GM12878 (cell line): ENCODE measurements around the gene SMAP1. TPM values are rescaled to one million over a fixed set of nuclear protein-coding genes. Genes with fewer than 3 reads are reported as not detected.

Experiments
- CEBPB ChIP-seq, 2 experiments: fragments of 150-350 bp in 1 of 2; IDR thresholded peaks; 2 replicates each; pipeline ENCODE4 v1.6.1; 2012 to 2014; ENCODE audit warnings: low read depth in 2 of 2, low read length in 2 of 2, borderline replicate concordance in 1 of 2, inconsistent platforms in 1 of 2
- EP300 ChIP-seq, 2 experiments: fragments of 150-350 bp in 1 of 2; IDR thresholded peaks; 2 replicates each; pipeline ENCODE4 v1.6.1; 2011 to 2012; ENCODE audit warnings: low read depth in 2 of 2, low read length in 2 of 2, borderline replicate concordance in 1 of 2, improper control_type of control experiment in 1 of 2, inconsistent platforms in 1 of 2; ENCODE audit not compliant: control insufficient read depth in 1 of 2
- HDGF ChIP-seq: fragments of 450-650 bp; IDR thresholded peaks from 2 replicates; pipeline ENCODE4 v1.6.1; 2016; ENCODE audit warnings: antibody characterized with exemption
- JUNB ChIP-seq: IDR thresholded peaks from 2 replicates; pipeline ENCODE4 v1.6.1; 2016; ENCODE audit warnings: antibody characterized with exemption, mild to moderate bottlenecking
- MXI1 ChIP-seq: fragments of 150-350 bp; IDR thresholded peaks from 2 replicates; pipeline ENCODE4 v1.6.1; 2011; ENCODE audit warnings: low read depth, mild to moderate bottlenecking, inconsistent platforms, low read length, improper control_type of control experiment
- NFIC ChIP-seq: IDR thresholded peaks from 2 replicates; pipeline ENCODE4 v1.6.1; 2012; ENCODE audit warnings: low read depth, mild to moderate bottlenecking, inconsistent platforms, low read length, moderate library complexity
- PML ChIP-seq: IDR thresholded peaks from 2 replicates; pipeline ENCODE4 v1.6.1; 2012; ENCODE audit warnings: low read length, inconsistent platforms
- RB1 ChIP-seq: fragments of 450-650 bp; formaldehyde crosslinking; IDR thresholded peaks from 2 replicates; pipeline ENCODE4 v1.6.1; 2017; ENCODE audit warnings: mild to moderate bottlenecking, borderline replicate concordance
- RBBP5 ChIP-seq: fragments of 200-600 bp; sonication (generic); conservative IDR thresholded peaks from 2 replicates; pipeline ENCODE4 v1.6.1; 2016
- ZBED1 ChIP-seq: IDR thresholded peaks from 2 replicates; pipeline ENCODE4 v1.6.1; 2016; ENCODE audit warnings: borderline replicate concordance
- ZZZ3 ChIP-seq: IDR thresholded peaks from 2 replicates; pipeline ENCODE4 v1.6.1; 2011; ENCODE audit warnings: low read depth; ENCODE audit not compliant: control insufficient read depth, insufficient read length
- polyA plus RNA-seq, 11 experiments: library from polyadenylated mRNA; depleted of rRNA in 4 of 11; unstranded in 6 of 11; stranded (reverse) in 5 of 11; fragments of >200 nt; fragmentation: Nextera tagmentation in 4 of 11; fragmentation: Illumina TruSeq in 1 of 11; extraction: Ambion mirVana in 4 of 11; extraction: Trizol in 1 of 11; gene quantifications; 1 replicate in 1 of 11; 2 replicates in 10 of 11; pipeline versions ENCODE4 v1.2.1 to v1.2.3, GENCODE V29; 2011 to 2016; ENCODE audit warnings: inconsistent platforms in 2 of 11, missing spikeins in 2 of 11, low read depth in 1 of 11
- total RNA-seq, 4 experiments: library from RNA; depleted of rRNA in 3 of 4; stranded (reverse); fragments of >200 nt in 3 of 4; fragmentation: Illumina TruSeq in 1 of 4; extraction: Trizol in 1 of 4; gene quantifications; 2 replicates each; pipeline versions ENCODE4 v1.2.1 to v1.2.3, GENCODE V29; 2013 to 2021
- TF ChIP-seq, protein P1 (sequence below): fragments of 150-350 bp; IDR thresholded peaks from 2 replicates; pipeline ENCODE4 v1.6.1; 2014; ENCODE audit warnings: mild to moderate bottlenecking, low read depth, low read length
- TF ChIP-seq, protein P2 (sequence below): fragments of 450-650 bp; formaldehyde crosslinking; IDR thresholded peaks from 2 replicates; pipeline ENCODE4 v1.4.0; 2022; ENCODE audit warnings: mild to moderate bottlenecking, moderate library complexity
- TF ChIP-seq, protein P3 (sequence below): fragments of 450-650 bp; IDR thresholded peaks from 2 replicates; pipeline ENCODE4 v1.6.1; 2017; ENCODE audit warnings: antibody characterized with exemption, mild to moderate bottlenecking, moderate library complexity

SMAP1 gene
- total and polyA plus RNA-seq, 10 of the 15 experiments (the other 5 are each of a cell fraction or from before 2014, with no cell fraction given), result 13.7 to 33.9 (median 25.3) TPM

DNA sequence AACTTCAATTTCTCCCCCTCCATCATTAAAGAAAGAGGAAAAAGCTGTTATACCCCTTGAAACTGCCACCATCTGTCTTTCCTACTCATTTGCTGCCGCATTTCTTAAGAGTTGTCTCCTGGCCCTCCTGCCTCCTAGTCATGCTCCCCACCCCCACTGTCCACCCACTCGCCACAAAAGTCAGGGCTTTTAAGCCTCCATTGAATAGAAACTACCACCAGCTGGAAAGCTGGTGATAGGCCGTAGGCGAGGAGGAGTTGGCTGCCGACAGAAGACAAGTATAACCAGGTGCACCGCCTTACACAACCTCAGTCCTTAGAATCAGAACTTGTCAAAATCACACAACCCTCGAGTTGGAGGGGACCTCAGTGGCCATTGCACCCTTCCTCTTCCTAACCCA, 221.6 kb downstream of the SMAP1 start (continued):
- TF ChIP-seq PML (no peak), NFIC (no peak), MXI1 (no peak), JUNB (no peak), EP300 (IDR thresholded peaks at IDR 0.05; ENCODE audit: borderline replicate concordance in 1 of 2, control insufficient read depth in 1 of 2, low read depth in 2 of 2, low read length in 2 of 2) (no peak), CEBPB (IDR thresholded peaks at IDR 0.05; ENCODE audit: borderline replicate concordance in 1 of 2, low read depth in 2 of 2, low read length in 2 of 2) (no peak), HDGF (no peak), RBBP5 (no peak), RB1 (no peak), ZBED1 (no peak), ZZZ3 (no peak)
- TF ChIP-seq, protein P1, sequence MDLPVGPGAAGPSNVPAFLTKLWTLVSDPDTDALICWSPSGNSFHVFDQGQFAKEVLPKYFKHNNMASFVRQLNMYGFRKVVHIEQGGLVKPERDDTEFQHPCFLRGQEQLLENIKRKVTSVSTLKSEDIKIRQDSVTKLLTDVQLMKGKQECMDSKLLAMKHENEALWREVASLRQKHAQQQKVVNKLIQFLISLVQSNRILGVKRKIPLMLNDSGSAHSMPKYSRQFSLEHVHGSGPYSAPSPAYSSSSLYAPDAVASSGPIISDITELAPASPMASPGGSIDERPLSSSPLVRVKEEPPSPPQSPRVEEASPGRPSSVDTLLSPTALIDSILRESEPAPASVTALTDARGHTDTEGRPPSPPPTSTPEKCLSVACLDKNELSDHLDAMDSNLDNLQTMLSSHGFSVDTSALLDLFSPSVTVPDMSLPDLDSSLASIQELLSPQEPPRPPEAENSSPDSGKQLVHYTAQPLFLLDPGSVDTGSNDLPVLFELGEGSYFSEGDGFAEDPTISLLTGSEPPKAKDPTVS, result no peak
- TF ChIP-seq, protein P2, sequence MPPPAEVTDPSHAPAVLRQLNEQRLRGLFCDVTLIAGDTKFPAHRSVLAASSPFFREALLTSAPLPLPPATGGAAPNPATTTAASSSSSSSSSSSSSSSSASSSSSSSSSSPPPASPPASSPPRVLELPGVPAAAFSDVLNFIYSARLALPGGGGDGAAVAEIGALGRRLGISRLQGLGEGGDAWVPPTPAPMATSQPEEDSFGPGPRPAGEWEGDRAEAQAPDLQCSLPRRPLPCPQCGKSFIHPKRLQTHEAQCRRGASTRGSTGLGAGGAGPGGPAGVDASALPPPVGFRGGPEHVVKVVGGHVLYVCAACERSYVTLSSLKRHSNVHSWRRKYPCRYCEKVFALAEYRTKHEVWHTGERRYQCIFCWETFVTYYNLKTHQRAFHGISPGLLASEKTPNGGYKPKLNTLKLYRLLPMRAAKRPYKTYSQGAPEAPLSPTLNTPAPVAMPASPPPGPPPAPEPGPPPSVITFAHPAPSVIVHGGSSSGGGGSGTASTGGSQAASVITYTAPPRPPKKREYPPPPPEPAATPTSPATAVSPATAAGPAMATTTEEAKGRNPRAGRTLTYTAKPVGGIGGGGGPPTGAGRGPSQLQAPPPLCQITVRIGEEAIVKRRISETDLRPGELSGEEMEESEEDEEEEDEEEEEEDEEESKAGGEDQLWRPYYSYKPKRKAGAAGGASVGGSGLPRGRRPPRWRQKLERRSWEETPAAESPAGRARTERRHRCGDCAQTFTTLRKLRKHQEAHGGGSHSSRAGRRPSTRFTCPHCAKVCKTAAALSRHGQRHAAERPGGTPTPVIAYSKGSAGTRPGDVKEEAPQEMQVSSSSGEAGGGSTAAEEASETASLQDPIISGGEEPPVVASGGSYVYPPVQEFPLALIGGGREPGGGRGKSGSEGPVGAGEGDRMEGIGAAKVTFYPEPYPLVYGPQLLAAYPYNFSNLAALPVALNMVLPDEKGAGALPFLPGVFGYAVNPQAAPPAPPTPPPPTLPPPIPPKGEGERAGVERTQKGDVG (CRISPR knock-in tag), result no peak
- TF ChIP-seq, protein P3, sequence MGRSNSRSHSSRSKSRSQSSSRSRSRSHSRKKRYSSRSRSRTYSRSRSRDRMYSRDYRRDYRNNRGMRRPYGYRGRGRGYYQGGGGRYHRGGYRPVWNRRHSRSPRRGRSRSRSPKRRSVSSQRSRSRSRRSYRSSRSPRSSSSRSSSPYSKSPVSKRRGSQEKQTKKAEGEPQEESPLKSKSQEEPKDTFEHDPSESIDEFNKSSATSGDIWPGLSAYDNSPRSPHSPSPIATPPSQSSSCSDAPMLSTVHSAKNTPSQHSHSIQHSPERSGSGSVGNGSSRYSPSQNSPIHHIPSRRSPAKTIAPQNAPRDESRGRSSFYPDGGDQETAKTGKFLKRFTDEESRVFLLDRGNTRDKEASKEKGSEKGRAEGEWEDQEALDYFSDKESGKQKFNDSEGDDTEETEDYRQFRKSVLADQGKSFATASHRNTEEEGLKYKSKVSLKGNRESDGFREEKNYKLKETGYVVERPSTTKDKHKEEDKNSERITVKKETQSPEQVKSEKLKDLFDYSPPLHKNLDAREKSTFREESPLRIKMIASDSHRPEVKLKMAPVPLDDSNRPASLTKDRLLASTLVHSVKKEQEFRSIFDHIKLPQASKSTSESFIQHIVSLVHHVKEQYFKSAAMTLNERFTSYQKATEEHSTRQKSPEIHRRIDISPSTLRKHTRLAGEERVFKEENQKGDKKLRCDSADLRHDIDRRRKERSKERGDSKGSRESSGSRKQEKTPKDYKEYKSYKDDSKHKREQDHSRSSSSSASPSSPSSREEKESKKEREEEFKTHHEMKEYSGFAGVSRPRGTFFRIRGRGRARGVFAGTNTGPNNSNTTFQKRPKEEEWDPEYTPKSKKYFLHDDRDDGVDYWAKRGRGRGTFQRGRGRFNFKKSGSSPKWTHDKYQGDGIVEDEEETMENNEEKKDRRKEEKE, result no peak
